Ishikawa (cell line): ENCODE data around the gene TMEM238.

Experiments used
- CEBPB ChIP-seq: IDR thresholded peaks from 2 replicates; pipeline ENCODE4 v1.6.1; 2012
- CREB1 ChIP-seq: IDR thresholded peaks from 2 replicates; pipeline ENCODE4 v1.6.1; 2012; ENCODE audit warnings: low read depth
- EGR1 ChIP-seq: IDR thresholded peaks from 2 replicates; pipeline ENCODE4 v1.6.1; 2012
- EP300 ChIP-seq: IDR thresholded peaks from 2 replicates; pipeline ENCODE4 v1.6.1; 2012; ENCODE audit warnings: borderline replicate concordance
- NFIC ChIP-seq: IDR thresholded peaks from 2 replicates; pipeline ENCODE4 v1.6.1; 2012
- RAD21 ChIP-seq: IDR thresholded peaks from 2 replicates; pipeline ENCODE4 v1.6.1; 2012; ENCODE audit warnings: low read depth
- TAF1 ChIP-seq: IDR thresholded peaks from 2 replicates; pipeline ENCODE4 v1.6.1; 2012; ENCODE audit warnings: low read depth, mild to moderate bottlenecking
- TCF12 ChIP-seq: IDR thresholded peaks from 2 replicates; pipeline ENCODE4 v1.6.1; 2012; ENCODE audit warnings: low read depth
- TEAD4 ChIP-seq: IDR thresholded peaks from 2 replicates; pipeline ENCODE4 v1.6.1; 2012
- YY1 ChIP-seq: IDR thresholded peaks from 2 replicates; pipeline ENCODE4 v1.6.1; 2012; ENCODE audit warnings: low read depth
- ZBTB7A ChIP-seq: IDR thresholded peaks from 2 replicates; pipeline ENCODE4 v1.6.1; 2012; ENCODE audit warnings: low read depth
- TF ChIP-seq, protein P1 (sequence below): IDR thresholded peaks from 2 replicates; pipeline ENCODE4 v1.6.1; 2012
- TF ChIP-seq, protein P2 (sequence below): IDR thresholded peaks from 2 replicates; pipeline ENCODE4 v1.6.1; 2012; ENCODE audit warnings: low read depth, mild to moderate bottlenecking
- TF ChIP-seq, protein P3 (sequence below): IDR thresholded peaks from 2 replicates; pipeline ENCODE4 v1.6.1; 2012

DNA sequence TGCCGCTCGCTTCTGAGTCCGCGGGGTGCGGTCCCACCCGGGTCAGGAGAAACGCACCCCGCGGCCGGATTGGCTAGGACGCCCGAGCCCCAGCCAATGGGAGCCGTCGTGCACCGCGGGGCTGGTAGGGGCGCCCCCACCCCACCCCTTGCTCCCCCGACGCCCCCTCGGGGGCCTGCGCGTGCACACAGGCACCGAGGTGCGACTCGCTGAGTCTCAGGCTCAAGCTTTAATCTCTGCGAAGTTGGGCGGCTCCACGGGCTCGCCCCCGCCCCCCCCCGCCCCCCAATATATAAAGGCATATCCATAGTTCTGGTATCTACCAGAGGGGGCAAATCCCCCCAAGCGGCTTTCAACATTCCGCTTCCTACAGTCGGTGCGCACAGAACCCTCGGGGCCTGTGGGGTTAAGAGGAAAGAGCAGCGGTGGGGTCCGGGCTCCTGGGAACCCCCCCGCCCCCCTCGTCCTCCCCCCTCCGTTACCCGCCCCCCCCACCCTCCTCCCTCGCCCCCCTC lies 29.3 kb downstream of the TMEM238 start, which contains the start of gene COX6B2:
- TF ChIP-seq, protein P1, sequence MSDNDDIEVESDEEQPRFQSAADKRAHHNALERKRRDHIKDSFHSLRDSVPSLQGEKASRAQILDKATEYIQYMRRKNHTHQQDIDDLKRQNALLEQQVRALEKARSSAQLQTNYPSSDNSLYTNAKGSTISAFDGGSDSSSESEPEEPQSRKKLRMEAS = no peak
- TF ChIP-seq RAD21 = no peak
- TF ChIP-seq, protein P2, sequence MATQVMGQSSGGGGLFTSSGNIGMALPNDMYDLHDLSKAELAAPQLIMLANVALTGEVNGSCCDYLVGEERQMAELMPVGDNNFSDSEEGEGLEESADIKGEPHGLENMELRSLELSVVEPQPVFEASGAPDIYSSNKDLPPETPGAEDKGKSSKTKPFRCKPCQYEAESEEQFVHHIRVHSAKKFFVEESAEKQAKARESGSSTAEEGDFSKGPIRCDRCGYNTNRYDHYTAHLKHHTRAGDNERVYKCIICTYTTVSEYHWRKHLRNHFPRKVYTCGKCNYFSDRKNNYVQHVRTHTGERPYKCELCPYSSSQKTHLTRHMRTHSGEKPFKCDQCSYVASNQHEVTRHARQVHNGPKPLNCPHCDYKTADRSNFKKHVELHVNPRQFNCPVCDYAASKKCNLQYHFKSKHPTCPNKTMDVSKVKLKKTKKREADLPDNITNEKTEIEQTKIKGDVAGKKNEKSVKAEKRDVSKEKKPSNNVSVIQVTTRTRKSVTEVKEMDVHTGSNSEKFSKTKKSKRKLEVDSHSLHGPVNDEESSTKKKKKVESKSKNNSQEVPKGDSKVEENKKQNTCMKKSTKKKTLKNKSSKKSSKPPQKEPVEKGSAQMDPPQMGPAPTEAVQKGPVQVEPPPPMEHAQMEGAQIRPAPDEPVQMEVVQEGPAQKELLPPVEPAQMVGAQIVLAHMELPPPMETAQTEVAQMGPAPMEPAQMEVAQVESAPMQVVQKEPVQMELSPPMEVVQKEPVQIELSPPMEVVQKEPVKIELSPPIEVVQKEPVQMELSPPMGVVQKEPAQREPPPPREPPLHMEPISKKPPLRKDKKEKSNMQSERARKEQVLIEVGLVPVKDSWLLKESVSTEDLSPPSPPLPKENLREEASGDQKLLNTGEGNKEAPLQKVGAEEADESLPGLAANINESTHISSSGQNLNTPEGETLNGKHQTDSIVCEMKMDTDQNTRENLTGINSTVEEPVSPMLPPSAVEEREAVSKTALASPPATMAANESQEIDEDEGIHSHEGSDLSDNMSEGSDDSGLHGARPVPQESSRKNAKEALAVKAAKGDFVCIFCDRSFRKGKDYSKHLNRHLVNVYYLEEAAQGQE = no peak
- TF ChIP-seq, protein P3, sequence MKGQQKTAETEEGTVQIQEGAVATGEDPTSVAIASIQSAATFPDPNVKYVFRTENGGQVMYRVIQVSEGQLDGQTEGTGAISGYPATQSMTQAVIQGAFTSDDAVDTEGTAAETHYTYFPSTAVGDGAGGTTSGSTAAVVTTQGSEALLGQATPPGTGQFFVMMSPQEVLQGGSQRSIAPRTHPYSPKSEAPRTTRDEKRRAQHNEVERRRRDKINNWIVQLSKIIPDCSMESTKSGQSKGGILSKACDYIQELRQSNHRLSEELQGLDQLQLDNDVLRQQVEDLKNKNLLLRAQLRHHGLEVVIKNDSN = no peak
- TF ChIP-seq EP300 = no peak
- no peak for TF ChIP-seq TAF1
- no peak for TF ChIP-seq ZBTB7A
- TF ChIP-seq CEBPB = no peak
- no peak for TF ChIP-seq EGR1
- TF ChIP-seq TEAD4 = no peak
- TF ChIP-seq YY1 = no peak
- TF ChIP-seq NFIC = no peak
- no peak for TF ChIP-seq CREB1
- no peak for TF ChIP-seq TCF12
